IgD-negative memory B cell (primary cell): ENCODE data around the gene PTPN9. TPM values are rescaled to one million over a fixed set of nuclear protein-coding genes. Genes with fewer than 3 reads are reported as not detected.

Experiments used
- H3K27ac Mint-ChIP-seq, 3 donors: one replicate each; pipeline ENCODE4 v1.8.0; 2020 to 2022; ENCODE audit warnings: mild to moderate bottlenecking in 3 of 3, mixed read lengths in 3 of 3, moderate library complexity in 1 of 3
- H3K27me3 Mint-ChIP-seq: one replicate; pipeline ENCODE4 v1.8.0; 2021; ENCODE audit warnings: mixed read lengths
- H3K36me3 Mint-ChIP-seq: one replicate; pipeline ENCODE4 v1.8.0; 2020; ENCODE audit warnings: mild to moderate bottlenecking, mixed read lengths
- H3K4me1 Mint-ChIP-seq, 3 donors: one replicate each; pipeline ENCODE4 v1.8.0; 2020 to 2022; ENCODE audit warnings: mixed read lengths in 3 of 3, mild to moderate bottlenecking in 1 of 3
- H3K4me3 Mint-ChIP-seq, 4 donors: one replicate each; pipeline ENCODE4 v1.8.0; 2020 to 2022; ENCODE audit warnings: mild to moderate bottlenecking in 4 of 4, mixed read lengths in 4 of 4, moderate library complexity in 3 of 4
- H3K9me3 Mint-ChIP-seq, 3 donors: one replicate each; pipeline ENCODE4 v1.8.0; 2020 to 2021; ENCODE audit warnings: mixed read lengths in 3 of 3, mild to moderate bottlenecking in 1 of 3
- polyA plus RNA-seq: library from polyadenylated mRNA; unstranded; fragments of 300-500 nt; fragmentation: Illumina TruSeq; gene quantifications from one replicate; pipeline ENCODE4 v1.2.3, GENCODE V29; 2021

Gene PTPN9
- 13.3 TPM for polyA plus RNA-seq

- Mint-ChIP-seq H3K36me3 (no peaks in the 10 kb centered on the region), H3K27ac (peak within 1 kb of the TSS; percentile 88 to 92 (median 89)), H3K9me3 (no peaks in the 10 kb centered on the region), H3K4me1 (peaks cover 8 to 14% (median 14%) of the 10 kb centered on the region in 3 donors), H3K4me3 (peak within 1 kb of the TSS; percentile 90 to 99 (median 96)), H3K27me3 (no peaks in the 10 kb centered on the region)
Observed at GRCh38 chr15:75578948-75579920, at the start of gene PTPN9. PTPN9 (minus strand) TSS chr15:75579315; CDS start chr15:75578776, 539 bp downstream.

DNA sequence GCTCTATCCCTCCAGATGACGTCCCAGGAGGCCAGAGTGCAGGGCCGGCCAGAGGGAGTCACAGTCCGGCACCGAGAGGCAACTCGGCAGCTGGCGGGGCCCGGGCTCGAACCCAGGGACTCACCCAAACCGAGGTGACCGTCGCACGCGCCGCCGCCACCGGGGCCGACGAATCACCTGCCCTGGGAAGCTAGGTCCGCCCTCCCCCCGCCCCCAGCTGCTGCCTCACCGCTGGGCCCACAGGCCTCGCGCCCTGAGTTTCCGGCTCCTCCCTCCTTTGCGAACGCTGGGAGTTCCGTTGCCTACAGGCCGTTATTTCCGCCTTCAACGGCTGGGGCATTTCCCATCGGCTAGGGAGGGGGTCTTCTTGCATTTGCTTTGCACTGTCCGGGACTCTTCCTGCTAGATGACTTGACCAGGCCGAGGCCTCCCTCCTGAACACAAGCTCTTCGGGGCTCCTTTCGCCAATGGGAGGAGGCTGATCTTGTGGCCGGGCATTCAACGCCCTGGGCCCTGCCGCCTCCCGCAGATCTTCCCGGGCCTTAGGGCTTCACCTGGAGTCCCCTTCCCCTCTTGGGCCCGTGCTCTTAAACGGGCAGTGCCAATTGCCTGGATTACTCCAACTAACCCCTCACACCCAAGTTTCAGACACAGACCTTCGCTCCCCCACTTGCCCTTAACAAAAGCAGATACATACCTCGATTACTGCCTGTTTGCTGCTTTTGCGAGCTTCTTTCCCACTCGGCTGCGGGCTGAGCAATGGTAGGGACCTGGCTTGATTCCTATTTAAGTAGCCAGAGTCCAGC lies 46.6 kb upstream of the PTPN9 start, which contains the start of gene SNUPN:
SNUPN (minus strand) TSS at position 184 of the 806 bp plus-strand sequence. CDS start 4,674 bp downstream, outside the sequence.
- Mint-ChIP-seq H3K9me3 (no peaks in the 10 kb centered on the region), H3K4me3 (peak within 1 kb of the TSS; percentile 89 to 97 (median 96)), H3K4me1 (peaks cover 7 to 14% (median 8%) of the 10 kb centered on the region in 3 donors), H3K36me3 (peaks cover 1% of the 10 kb centered on the region), H3K27me3 (no peaks in the 10 kb centered on the region), H3K27ac (peak within 1 kb of the TSS; percentile 98 to 100 (median 98))

GRCh38 chr15:75622505-75622904 lies 43.4 kb upstream of the PTPN9 start:
- Mint-ChIP-seq H3K4me1 (peaks cover 7 to 15% (median 11%) of the 10 kb centered on the region in 3 donors), H3K36me3 (peaks cover 1% of the 10 kb centered on the region), H3K4me3 (peak overlapping the region in 2 of 4 donors; percentile 25 to 79), H3K27me3 (no peaks in the 10 kb centered on the region), H3K27ac (no peak overlapping the region), H3K9me3 (no peaks in the 10 kb centered on the region)

GRCh38 chr15:75620841-75621391 lies 41.8 kb upstream of the PTPN9 start:
- peak overlapping the region in 2 of 3 donors; percentile 0 to 80 for H3K27ac Mint-ChIP-seq
- H3K4me1 Mint-ChIP-seq = peaks cover 3 to 9% (median 8%) of the 10 kb centered on the region in 3 donors
- no peaks in the 10 kb centered on the region for H3K27me3 Mint-ChIP-seq
- H3K9me3 Mint-ChIP-seq = no peaks in the 10 kb centered on the region
- peaks cover 9% of the 10 kb centered on the region for H3K36me3 Mint-ChIP-seq
- H3K4me3 Mint-ChIP-seq = peak overlapping the region in 1 of 4 donors; percentile 29

DNA sequence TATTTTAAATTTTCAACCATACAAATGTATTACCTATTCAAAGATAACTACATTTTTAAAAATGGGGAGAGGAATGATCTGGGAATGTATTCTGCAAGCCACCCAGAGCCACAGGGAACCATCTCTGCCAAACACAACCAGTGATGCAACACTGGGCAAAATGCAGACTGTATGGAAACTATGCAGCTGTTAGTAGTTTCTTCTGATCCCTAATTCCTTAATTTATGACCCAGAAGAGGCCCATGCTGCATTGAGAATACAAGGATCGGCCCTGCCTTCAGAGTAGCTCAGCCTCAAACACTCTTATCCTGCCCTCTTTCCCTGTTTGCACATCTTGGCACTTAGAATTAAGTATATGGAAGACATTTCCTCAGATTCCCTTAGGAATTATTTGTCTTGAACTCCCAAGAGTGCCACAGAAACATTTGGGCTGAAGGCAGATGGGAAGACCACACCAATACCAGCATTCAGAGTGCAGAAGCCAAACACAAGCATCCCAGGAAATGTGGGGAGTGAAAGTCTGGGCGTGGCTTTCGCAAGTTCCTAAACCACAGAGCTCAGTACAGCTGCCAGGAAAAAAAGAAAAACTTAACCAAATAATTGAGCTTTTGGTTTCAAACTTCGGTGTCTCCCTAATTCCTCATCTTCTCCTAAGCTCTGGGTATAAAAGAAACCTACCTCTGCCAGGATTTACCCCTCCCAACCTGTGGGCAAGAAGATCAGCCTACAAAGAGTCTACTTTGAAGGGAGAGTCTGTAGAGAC lies 41.1 kb upstream of the PTPN9 start:
- H3K36me3 Mint-ChIP-seq = peaks cover 9% of the 10 kb centered on the region
- H3K4me3 Mint-ChIP-seq = peak overlapping the region in 1 of 4 donors; percentile 29
- peaks cover 0 to 9% (median 5%) of the 10 kb centered on the region in 3 donors for H3K4me1 Mint-ChIP-seq
- H3K27me3 Mint-ChIP-seq = no peaks in the 10 kb centered on the region
- no peaks in the 10 kb centered on the region for H3K9me3 Mint-ChIP-seq
- peak overlapping the region in 1 of 3 donors; percentile 0 for H3K27ac Mint-ChIP-seq

GRCh38 chr15:75616766-75617165 lies 37.7 kb upstream of the PTPN9 start:
- Mint-ChIP-seq H3K27me3 (no peaks in the 10 kb centered on the region), H3K4me3 (peak overlapping the region in 1 of 4 donors; percentile 13), H3K9me3 (no peaks in the 10 kb centered on the region), H3K4me1 (peaks cover 0 to 6% (median 3%) of the 10 kb centered on the region in 3 donors), H3K27ac (no peak overlapping the region), H3K36me3 (peaks cover 12% of the 10 kb centered on the region)

DNA sequence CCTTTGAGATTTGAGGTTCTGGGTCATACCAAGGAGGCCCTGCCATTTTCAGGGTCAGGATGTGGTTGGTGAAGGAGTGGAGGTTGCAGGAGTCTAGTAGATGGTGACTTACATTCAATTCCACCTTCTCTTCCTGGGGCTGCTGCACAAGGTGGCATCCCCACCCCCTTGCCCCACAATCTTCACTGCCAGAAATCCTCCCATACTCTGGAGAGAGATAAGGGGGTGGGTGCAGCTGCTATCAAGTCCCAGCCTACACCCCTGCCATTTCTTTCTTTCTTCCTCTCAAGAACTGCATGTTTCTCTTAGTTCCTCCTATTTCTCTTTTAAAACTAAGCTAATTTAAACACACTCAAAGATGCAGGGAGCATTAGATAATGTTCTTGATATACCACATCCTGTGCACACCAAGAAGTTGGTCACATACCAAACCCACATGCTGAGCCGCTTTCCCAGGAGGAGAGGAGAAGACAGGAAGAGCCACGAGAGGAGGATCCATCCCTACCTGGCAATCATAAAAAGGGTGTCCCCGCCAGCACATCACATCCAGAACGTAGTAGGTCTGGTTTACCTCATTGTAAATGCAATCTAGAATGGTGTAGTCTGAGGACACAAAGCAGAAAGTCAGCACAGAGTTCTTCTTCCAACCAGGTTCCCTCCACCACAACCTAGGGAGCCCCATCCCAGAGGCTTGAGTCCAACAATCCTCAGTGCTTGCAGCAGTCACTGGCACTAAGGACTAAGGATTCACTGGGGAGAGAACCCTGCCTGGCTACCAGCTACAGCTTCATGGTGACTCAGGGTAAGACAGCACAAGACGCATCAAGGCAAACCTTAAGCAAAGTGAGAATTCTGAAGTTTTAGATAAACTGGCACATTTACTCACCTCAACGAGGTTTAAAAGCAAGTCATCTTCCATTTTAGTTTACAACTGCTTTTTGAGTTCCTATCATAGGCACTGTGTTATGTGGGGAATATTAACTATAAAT lies 27.9 kb upstream of the PTPN9 start:
- H3K4me1 Mint-ChIP-seq = peaks cover 0 to 2% (median 2%) of the 10 kb centered on the region in 3 donors
- peak overlapping the region in 2 of 3 donors; percentile 67 to 80 for H3K27ac Mint-ChIP-seq
- no peaks in the 10 kb centered on the region for H3K27me3 Mint-ChIP-seq

DNA sequence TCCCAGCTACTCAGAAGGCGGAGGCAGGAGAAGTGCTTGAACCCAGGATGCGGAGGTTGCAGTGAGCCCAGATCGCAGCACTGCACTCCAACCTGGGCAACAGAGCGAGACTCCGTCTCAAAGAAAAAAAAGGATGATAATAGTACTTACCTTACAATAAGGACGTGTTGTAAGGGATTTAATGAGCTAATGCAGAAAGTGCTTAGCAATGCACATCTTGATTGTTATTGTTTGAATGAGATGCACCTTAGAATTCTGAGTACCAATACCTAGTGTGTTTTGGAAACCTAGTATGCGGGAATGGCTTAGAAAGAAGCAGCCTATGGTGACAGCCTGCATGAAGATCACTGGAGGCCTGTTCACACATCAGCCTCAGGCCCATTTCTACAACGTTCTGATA lies 26.9 kb upstream of the PTPN9 start:
- Mint-ChIP-seq H3K4me1 (peaks cover 0 to 2% (median 2%) of the 10 kb centered on the region in 3 donors), H3K4me3 (peak overlapping the region in 1 of 4 donors; percentile 43), H3K36me3 (peaks cover 7% of the 10 kb centered on the region), H3K27ac (no peak overlapping the region), H3K27me3 (no peaks in the 10 kb centered on the region), H3K9me3 (no peaks in the 10 kb centered on the region)

More for the DNA sequence above, 27.9 kb upstream of the PTPN9 start:
- Mint-ChIP-seq H3K4me3 (peak overlapping the region in 1 of 4 donors; percentile 77), H3K36me3 (peaks cover 7% of the 10 kb centered on the region), H3K9me3 (no peaks in the 10 kb centered on the region)

DNA sequence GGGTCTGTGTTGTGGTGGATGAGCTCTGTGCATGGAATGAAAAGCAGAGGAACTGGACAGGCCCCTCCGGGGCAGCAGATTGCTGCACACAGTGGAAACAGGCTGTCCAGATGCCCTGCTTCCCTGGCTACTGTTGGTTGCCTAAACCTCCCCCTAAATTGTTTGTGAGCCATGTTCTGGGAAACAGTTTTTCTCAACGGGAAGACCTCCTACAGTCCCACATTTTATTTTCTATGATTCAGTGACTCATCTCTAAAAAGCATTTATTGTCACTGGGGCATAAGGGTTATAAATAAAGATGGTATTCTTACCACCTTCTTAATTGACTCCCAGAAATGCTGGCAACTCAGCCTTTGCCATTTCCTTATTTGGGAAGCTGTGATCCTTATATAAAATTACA lies 20.3 kb upstream of the PTPN9 start:
- H3K9me3 Mint-ChIP-seq = no peaks in the 10 kb centered on the region
- H3K4me3 Mint-ChIP-seq = no peak overlapping the region
- peaks cover 3% of the 10 kb centered on the region for H3K36me3 Mint-ChIP-seq
- H3K27ac Mint-ChIP-seq = no peak overlapping the region
- peaks cover 0 to 3% (median 0%) of the 10 kb centered on the region in 3 donors for H3K4me1 Mint-ChIP-seq
- no peaks in the 10 kb centered on the region for H3K27me3 Mint-ChIP-seq

- H3K36me3 Mint-ChIP-seq = peaks cover 3% of the 10 kb centered on the region
Observed at GRCh38 chr15:75598361-75598760, 19.2 kb upstream of the PTPN9 start.

GRCh38 chr15:75597667-75598341 lies 18.7 kb upstream of the PTPN9 start:
- H3K4me1 Mint-ChIP-seq = peaks cover 0 to 3% (median 0%) of the 10 kb centered on the region in 3 donors
- peak overlapping the region in 1 of 3 donors; percentile 75 for H3K27ac Mint-ChIP-seq
- H3K36me3 Mint-ChIP-seq = peaks cover 3% of the 10 kb centered on the region
- H3K4me3 Mint-ChIP-seq = no peak overlapping the region
- no peaks in the 10 kb centered on the region for H3K9me3 Mint-ChIP-seq
- no peaks in the 10 kb centered on the region for H3K27me3 Mint-ChIP-seq

More at GRCh38 chr15:75598361-75598760, 19.2 kb upstream of the PTPN9 start:
- no peak overlapping the region for H3K4me3 Mint-ChIP-seq
- no peaks in the 10 kb centered on the region for H3K27me3 Mint-ChIP-seq
- no peaks in the 10 kb centered on the region for H3K9me3 Mint-ChIP-seq
- H3K27ac Mint-ChIP-seq = no peak overlapping the region
- H3K4me1 Mint-ChIP-seq = peaks cover 0 to 3% (median 0%) of the 10 kb centered on the region in 3 donors

DNA sequence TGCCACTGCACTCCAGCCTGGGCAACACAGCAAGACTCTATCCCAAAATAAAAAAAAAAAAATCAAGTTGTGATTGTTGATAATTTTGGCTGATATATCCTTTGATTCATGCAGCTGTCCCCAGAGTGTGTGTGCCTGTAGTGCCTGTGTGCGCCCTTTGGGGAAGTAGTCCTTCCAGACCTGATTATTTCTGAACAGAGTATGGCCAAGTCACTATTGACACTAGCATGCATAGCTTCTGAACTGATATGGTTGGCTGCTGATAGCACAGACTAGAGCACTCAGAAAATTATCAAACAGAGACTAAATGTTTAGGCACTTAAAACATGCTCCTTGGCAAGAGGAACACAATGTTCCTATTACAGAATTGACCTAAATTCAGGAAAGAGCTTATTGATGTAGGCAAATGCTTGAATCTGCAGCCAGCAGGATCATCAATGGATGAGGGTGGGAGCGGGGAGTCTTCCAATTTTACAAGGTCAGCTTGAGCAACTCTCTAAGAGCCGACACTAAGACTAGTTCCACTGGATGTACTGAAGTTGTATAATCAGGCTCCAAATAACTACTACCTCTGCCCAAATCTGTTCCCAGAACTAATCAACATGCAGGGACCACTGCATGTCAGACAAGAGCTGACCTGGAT lies 17.7 kb upstream of the PTPN9 start:
- H3K9me3 Mint-ChIP-seq = no peaks in the 10 kb centered on the region
- H3K4me3 Mint-ChIP-seq = no peak overlapping the region
- H3K27me3 Mint-ChIP-seq = no peaks in the 10 kb centered on the region
- H3K36me3 Mint-ChIP-seq = peaks cover 3% of the 10 kb centered on the region
- H3K27ac Mint-ChIP-seq = peak overlapping the region in 1 of 3 donors; percentile 75
- peaks cover 0 to 3% (median 2%) of the 10 kb centered on the region in 3 donors for H3K4me1 Mint-ChIP-seq
